Measurements from ENCODE around the gene AP3S1.

GRCh38 chr5:115956957-115957356 is 115.2 kb downstream of the AP3S1 start:
- TF ChIP-seq, protein P1, sequence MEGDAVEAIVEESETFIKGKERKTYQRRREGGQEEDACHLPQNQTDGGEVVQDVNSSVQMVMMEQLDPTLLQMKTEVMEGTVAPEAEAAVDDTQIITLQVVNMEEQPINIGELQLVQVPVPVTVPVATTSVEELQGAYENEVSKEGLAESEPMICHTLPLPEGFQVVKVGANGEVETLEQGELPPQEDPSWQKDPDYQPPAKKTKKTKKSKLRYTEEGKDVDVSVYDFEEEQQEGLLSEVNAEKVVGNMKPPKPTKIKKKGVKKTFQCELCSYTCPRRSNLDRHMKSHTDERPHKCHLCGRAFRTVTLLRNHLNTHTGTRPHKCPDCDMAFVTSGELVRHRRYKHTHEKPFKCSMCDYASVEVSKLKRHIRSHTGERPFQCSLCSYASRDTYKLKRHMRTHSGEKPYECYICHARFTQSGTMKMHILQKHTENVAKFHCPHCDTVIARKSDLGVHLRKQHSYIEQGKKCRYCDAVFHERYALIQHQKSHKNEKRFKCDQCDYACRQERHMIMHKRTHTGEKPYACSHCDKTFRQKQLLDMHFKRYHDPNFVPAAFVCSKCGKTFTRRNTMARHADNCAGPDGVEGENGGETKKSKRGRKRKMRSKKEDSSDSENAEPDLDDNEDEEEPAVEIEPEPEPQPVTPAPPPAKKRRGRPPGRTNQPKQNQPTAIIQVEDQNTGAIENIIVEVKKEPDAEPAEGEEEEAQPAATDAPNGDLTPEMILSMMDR (IDR thresholded peaks at IDR 0.05), result no peak
- TF ChIP-seq CEBPB (IDR thresholded peaks at IDR 0.05), result no peak
- TF ChIP-seq EP300 (IDR thresholded peaks at IDR 0.05), result no peak
- no peak for TF ChIP-seq POLR2A (IDR thresholded peaks at IDR 0.05; ENCODE audit: low read length)
- no peak for TF ChIP-seq RCOR1 (IDR thresholded peaks at IDR 0.05; ENCODE audit: low read depth, low read length)

Measured in A549 (cell line).